Measurements from ENCODE around the gene CHAD.

Gene CHAD

DNA sequence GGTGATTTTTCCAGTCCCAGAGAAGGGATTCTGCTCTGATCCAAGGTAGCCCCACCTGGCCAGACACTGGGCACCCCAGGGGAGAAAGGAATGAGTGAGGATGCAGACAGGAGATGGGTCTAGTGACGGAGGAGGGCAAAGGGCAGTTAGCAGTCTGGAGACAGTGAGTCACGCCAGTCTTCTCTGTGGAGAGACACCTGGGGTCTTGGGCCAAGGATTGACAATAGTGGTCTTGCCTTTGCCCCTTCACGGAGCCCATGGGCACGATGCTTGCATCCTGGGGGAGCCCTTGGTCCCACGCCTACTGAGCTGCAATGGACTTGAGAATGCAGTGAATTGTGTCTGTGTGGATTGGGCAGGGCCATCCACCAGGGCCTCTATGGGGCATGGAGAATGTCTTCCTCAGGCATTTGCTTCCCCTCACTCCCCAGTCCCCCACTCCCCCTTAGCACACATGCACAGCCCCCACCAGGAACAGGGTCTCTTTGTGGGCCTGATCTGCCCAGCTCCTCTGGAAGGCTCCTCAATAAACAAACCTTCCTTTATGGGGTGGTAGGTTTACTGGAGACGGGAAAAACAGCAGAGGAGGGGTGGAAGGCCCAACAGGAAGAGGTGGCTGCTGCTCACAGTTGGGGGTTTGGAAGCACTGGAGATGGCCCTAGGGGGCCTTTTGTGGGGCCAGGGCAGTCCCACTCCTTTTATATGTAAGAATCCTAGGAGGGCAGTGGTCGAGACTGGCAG, 1.4 kb downstream of the CHAD start:
- Histone ChIP-seq H4K20me1 (no peaks in the 10 kb centered on the region), H3K4me1 (peaks cover 15% of the 10 kb centered on the region), H3K4me2 (no peak overlapping the region), H3K9ac (no peak overlapping the region), H3K27ac (no peak overlapping the region), H3K27me3 (peaks cover 29% of the 10 kb centered on the region), H3K36me3 (0 out of 2 replicates have a peak, but pooled peaks cover 5% of the 10 kb centered on the region), H3K4me3 (no peak overlapping the region), H3K9me3 (no peaks in the 10 kb centered on the region)
- no peak for TF ChIP-seq Cebpa-rat (IDR thresholded peaks at IDR 0.05)

DNA sequence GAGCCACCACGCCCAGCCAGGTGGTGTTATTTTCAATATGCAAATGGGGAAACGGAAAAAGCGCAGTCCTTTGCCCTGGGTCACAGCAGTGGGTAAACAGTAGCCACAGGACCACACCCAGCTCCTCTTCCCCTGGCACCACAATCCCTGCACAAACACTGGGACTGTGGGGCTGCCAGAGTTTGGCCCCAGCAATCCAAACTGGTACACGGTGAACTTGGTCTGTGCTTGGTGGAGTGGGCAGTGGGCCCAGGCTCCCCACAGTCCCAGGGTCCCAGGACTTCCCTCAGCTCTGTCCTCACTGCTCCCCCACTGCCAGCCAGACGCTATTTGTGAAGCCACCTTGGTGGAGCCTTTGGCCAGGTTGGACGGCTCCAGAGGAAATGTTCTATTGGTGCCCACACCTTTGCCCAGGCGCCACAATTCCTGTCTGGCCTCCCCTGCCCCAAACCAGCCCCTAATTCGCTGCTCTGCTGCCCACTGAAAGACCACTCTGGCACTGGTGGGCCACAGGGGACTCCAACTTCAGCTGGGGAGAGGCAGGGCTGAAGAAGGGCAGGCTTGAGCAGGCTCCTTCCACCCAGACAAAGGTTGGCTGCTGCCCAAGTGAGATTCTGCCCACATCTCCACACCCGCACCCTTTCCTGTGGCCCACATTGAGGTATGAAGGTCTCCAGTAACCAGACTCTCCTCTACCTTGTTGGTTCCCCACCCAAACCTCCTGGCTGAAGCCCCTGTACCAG, 2.1 kb downstream of the CHAD start:
- TF ChIP-seq Cebpa-rat (IDR thresholded peaks at IDR 0.05): no peak
- Histone ChIP-seq H3K9ac (no peak overlapping the region), H3K36me3 (peaks cover 5% of the 10 kb centered on the region; the same call in 1 of the 2 replicates), H4K20me1 (no peaks in the 10 kb centered on the region), H3K4me1 (peaks cover 10% of the 10 kb centered on the region), H3K4me2 (no peak overlapping the region), H3K27ac (no peak overlapping the region), H3K9me3 (no peaks in the 10 kb centered on the region), H3K4me3 (no peak overlapping the region), H3K27me3 (peaks cover 29% of the 10 kb centered on the region)

DNA sequence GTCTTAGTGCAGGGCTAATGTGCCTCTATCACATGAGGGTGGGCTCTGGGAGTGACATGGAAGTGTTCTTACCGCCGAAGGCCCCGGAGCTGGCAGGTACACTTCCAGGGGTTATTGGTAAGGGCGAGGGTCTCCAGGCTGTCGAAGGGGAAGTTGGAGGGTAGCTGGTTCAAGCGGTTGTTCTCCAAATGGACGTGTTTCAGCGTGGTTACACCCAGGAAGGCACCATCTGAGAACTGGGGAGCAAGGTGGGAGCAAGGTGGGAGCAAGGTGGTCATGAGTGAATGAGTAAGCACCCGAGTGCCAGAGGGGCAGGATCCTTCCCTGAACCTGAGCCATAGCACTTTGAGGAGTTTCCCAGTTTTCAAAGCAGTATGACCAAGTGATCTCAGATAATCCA, 3.0 kb downstream of the CHAD start:
- no peak for TF ChIP-seq Cebpa-rat (IDR thresholded peaks at IDR 0.05)
- H3K36me3 ChIP-seq: peaks cover 5% of the 10 kb centered on the region; the same call in 1 of the 2 replicates
- no peak overlapping the region for H3K27ac ChIP-seq
- H3K9me3 ChIP-seq: no peaks in the 10 kb centered on the region
- H4K20me1 ChIP-seq: no peaks in the 10 kb centered on the region
- H3K9ac ChIP-seq: no peak overlapping the region
- peaks cover under 1% of the 10 kb centered on the region; the same call in 1 of the 2 replicates for H3K4me1 ChIP-seq
- no peak overlapping the region for H3K4me2 ChIP-seq
- H3K27me3 ChIP-seq: peaks cover 29% of the 10 kb centered on the region
- no peak overlapping the region for H3K4me3 ChIP-seq

DNA sequence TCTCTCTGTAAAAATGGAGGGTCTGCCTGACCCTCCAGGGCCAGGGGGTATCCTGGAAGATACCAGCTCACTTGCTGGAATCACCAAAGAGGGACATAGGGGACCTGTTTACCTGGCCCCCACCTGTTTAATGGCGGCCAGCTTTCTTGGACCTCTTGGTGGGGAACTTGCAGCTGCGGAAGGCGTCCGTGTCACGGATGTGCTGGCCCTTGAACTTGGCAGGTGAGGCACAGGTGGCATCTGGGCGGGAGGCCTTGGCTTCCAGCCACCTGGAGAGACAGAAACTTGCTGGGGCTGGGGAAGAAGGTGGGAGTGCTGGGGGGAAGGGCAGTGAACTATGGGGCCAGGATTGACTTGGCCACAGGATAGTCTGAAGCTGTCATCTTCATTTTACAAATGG, 3.5 kb downstream of the CHAD start:
- no peak overlapping the region for H3K4me3 ChIP-seq

DNA sequence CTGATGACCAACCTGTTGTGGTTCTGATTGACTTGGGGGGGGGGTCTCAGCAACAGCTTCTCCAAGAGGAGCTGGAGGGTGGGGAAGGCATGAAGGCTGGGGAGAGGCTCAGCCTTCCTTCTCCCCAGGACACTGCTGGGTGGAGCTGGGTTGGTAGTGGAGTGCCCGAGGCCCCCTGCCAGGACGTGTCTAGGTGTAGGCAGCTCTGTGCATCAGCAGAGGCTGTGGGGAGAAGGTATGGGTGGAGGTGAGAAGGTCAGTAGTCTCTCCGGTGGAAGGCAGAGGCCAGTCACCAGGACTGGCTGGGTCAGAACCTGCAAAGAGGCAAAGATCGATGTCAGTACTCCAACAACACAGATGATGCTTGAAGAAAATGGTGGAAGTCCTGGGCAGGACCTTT, 3.9 kb downstream of the CHAD start:
- H3K9ac ChIP-seq: no peak overlapping the region
- no peaks in the 10 kb centered on the region for H4K20me1 ChIP-seq
- peaks cover 23% of the 10 kb centered on the region for H3K27me3 ChIP-seq
- no peak for TF ChIP-seq Cebpa-rat (IDR thresholded peaks at IDR 0.05)
- H3K27ac ChIP-seq: no peak overlapping the region
- H3K4me3 ChIP-seq: no peak overlapping the region
- H3K36me3 ChIP-seq: peaks cover 5% of the 10 kb centered on the region; the same call in 1 of the 2 replicates
- H3K4me2 ChIP-seq: no peak overlapping the region
- H3K9me3 ChIP-seq: no peaks in the 10 kb centered on the region
- peaks cover 5% of the 10 kb centered on the region for H3K4me1 ChIP-seq

More for the DNA sequence above, 3.5 kb downstream of the CHAD start:
- no peaks in the 10 kb centered on the region for H3K9me3 ChIP-seq
- peaks cover 27% of the 10 kb centered on the region for H3K27me3 ChIP-seq
- peaks cover 1% of the 10 kb centered on the region; the same call in 1 of the 2 replicates for H3K4me1 ChIP-seq
- H3K9ac ChIP-seq: no peak overlapping the region
- TF ChIP-seq Cebpa-rat (IDR thresholded peaks at IDR 0.05): no peak
- H3K27ac ChIP-seq: no peak overlapping the region
- H3K36me3 ChIP-seq: peaks cover 5% of the 10 kb centered on the region; the same call in 1 of the 2 replicates
- no peaks in the 10 kb centered on the region for H4K20me1 ChIP-seq
- no peak overlapping the region for H3K4me2 ChIP-seq

DNA sequence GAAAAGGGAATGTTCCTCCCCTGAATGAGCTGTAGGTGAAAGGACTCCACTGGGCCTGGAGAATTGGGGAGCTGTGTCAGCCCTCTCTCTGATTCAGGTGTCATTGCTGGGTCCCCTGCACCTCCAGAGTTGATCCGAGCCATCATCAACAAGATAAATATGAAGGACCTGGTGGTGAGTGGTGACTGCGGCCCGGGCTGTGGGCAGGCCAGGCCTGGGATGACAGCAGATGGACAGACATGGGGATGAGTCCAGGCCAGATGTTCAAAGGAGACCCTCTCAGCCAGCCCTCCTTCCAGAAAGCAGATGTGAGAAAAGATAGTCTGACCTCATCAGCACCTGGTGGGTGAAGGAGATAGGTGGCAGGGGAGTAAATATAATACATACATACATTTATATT, 4.6 kb downstream of the CHAD start:
- Histone ChIP-seq H3K9me3 (no peaks in the 10 kb centered on the region), H3K27me3 (peaks cover 17% of the 10 kb centered on the region), H4K20me1 (no peaks in the 10 kb centered on the region), H3K9ac (no peak overlapping the region), H3K27ac (no peak overlapping the region), H3K4me1 (peaks cover 12% of the 10 kb centered on the region), H3K36me3 (peaks cover 5% of the 10 kb centered on the region; the same call in 1 of the 2 replicates), H3K4me3 (no peak overlapping the region), H3K4me2 (no peak overlapping the region)
- TF ChIP-seq Cebpa-rat (IDR thresholded peaks at IDR 0.05): no peak

DNA sequence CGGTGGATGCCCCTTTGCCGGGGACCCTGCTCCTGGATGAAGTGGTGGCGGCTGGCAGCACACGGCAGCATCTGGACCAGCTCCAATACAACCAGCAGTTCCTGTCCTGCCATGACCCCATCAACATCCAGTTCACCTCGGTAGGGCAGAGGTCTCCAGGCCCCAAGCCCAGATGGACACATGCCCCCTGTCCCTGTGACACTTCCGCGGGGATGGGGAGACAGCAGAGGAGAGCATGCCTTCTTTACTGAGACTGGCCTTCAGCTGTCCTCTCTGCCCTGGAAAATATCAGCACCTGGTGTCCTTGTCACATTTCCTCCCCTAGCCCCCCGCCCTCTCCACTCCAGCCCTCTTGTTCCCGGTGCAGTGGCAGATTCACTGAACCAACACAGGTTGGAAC, 6.2 kb downstream of the CHAD start:
- no peaks in the 10 kb centered on the region for H4K20me1 ChIP-seq
- no peak overlapping the region for H3K9ac ChIP-seq
- no peak overlapping the region for H3K27ac ChIP-seq
- H3K9me3 ChIP-seq: no peaks in the 10 kb centered on the region
- no peaks in the 10 kb centered on the region for H3K27me3 ChIP-seq
- H3K4me2 ChIP-seq: no peak overlapping the region
- no peak for TF ChIP-seq Cebpa-rat (IDR thresholded peaks at IDR 0.05)
- H3K36me3 ChIP-seq: peaks cover 5% of the 10 kb centered on the region; the same call in 1 of the 2 replicates
- H3K4me1 ChIP-seq: peaks cover 20% of the 10 kb centered on the region
- H3K4me3 ChIP-seq: no peak overlapping the region

DNA sequence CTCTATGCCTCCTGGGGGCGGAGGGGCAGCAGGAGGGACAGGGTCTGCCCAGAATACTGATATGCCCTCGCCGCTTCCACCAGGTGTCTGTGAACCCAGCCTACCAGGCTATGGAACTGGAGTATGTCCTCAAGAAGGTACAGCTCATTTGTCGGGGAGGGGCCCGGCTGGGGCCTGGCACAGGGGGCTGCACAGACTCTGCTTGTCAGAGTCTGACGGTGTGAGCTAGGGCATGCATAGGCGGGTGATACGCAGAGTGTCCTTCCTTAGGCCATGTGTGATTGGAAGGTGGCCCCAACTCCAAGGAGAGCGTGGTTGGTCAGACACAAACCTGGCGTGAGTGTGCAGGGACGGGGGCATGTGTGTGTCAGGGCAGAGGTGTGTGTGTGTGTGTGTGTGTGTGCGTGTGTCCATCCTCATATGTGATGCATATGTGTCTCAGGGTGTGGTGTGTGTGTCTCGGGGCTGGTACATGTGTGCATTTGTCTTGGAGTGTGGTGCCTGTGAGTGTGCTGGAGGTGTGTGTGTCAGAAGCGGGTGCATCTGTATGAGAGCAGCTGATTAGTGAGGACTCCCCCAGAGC, 7.0 kb downstream of the CHAD start:
- Histone ChIP-seq H3K4me2 (no peak overlapping the region), H3K4me1 (peaks cover 20% of the 10 kb centered on the region), H3K4me3 (no peak overlapping the region), H3K27ac (no peak overlapping the region), H3K36me3 (peaks cover 5% of the 10 kb centered on the region; the same call in 1 of the 2 replicates), H4K20me1 (no peaks in the 10 kb centered on the region), H3K9ac (no peak overlapping the region), H3K9me3 (no peaks in the 10 kb centered on the region), H3K27me3 (no peaks in the 10 kb centered on the region)
- TF ChIP-seq Cebpa-rat (IDR thresholded peaks at IDR 0.05): no peak

DNA sequence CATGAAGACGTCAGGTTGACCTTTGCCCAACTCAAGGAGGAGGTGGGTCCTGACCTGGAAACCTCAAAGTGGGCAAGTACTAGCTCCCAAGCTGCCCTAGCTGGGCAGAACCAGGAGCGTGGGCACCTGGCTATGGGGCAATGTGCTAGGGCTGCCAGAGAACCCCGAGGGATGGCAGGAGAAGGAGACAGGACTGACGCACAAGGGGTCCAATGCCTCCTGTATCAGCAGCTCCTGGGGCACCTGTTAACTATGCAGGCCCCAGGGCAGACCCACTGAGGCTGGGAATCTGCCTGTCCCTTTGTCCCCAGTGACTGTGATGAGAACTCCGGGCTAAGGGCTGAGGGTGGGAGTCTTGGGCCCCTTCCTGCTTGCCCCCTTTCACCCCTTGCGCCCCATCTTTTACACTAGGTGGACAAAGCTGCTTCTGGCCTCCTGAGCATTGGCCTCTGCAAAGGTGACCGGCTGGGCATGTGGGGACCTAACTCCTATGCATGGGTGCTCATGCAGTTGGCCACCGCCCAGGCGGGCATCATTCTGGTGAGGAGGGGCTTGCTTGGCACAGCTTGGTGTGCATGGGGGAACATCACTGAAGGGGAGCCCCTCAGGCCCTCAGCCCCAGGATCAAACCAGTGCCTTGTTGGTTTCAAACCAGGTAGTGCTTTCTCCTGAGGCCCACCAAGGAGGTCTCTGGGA, 7.7 kb downstream of the CHAD start:
- no peak overlapping the region for H3K4me3 ChIP-seq
- no peak overlapping the region for H3K9ac ChIP-seq
- no peaks in the 10 kb centered on the region for H3K9me3 ChIP-seq
- peaks cover 12% of the 10 kb centered on the region; the same call in 1 of the 2 replicates for H3K36me3 ChIP-seq
- no peak for TF ChIP-seq Cebpa-rat (IDR thresholded peaks at IDR 0.05)
- H3K4me1 ChIP-seq: peaks cover 20% of the 10 kb centered on the region
- H4K20me1 ChIP-seq: no peaks in the 10 kb centered on the region
- H3K27me3 ChIP-seq: no peaks in the 10 kb centered on the region
- H3K27ac ChIP-seq: no peak overlapping the region
- no peak overlapping the region for H3K4me2 ChIP-seq
